Loucy (cell line): ENCODE measurements around the gene PAX9.

ENCODE experiments used
- EZH2phosphoT487 ChIP-seq: fragments of 200-600 bp; IDR thresholded peaks from 2 replicates; pipeline ENCODE4 v1.6.1; 2018; ENCODE audit warnings: antibody characterized with exemption, mild to moderate bottlenecking, moderate library complexity, borderline replicate concordance
- TF ChIP-seq, protein P1 (sequence below): fragments of 200-600 bp; sonication (generic); conservative IDR thresholded peaks from 2 replicates; pipeline ENCODE4 v1.5.1; 2014; ENCODE audit warnings: mild to moderate bottlenecking, antibody characterized with exemption, low read length

- TF ChIP-seq, protein P1, sequence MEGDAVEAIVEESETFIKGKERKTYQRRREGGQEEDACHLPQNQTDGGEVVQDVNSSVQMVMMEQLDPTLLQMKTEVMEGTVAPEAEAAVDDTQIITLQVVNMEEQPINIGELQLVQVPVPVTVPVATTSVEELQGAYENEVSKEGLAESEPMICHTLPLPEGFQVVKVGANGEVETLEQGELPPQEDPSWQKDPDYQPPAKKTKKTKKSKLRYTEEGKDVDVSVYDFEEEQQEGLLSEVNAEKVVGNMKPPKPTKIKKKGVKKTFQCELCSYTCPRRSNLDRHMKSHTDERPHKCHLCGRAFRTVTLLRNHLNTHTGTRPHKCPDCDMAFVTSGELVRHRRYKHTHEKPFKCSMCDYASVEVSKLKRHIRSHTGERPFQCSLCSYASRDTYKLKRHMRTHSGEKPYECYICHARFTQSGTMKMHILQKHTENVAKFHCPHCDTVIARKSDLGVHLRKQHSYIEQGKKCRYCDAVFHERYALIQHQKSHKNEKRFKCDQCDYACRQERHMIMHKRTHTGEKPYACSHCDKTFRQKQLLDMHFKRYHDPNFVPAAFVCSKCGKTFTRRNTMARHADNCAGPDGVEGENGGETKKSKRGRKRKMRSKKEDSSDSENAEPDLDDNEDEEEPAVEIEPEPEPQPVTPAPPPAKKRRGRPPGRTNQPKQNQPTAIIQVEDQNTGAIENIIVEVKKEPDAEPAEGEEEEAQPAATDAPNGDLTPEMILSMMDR: no peak
- TF ChIP-seq EZH2phosphoT487: no peak
Observed at GRCh38 chr14:36672095-36672494, 10.4 kb downstream of the PAX9 start.
